Astrocyte (in vitro differentiated cells and primary cell): ENCODE measurements around the gene USP6NL.

Experiments used
- CTCF ChIP-seq: IDR thresholded peaks from 2 replicates; pipeline ENCODE4 v1.5.1; 2011; ENCODE audit warnings: low read depth, mild to moderate bottlenecking, inconsistent platforms, low read length, moderate library complexity; ENCODE audit not compliant: insufficient read depth
- EZH2 ChIP-seq: IDR thresholded peaks from 2 replicates; pipeline ENCODE4 v1.6.1; 2012; ENCODE audit warnings: mild to moderate bottlenecking, low read length, inconsistent platforms; ENCODE audit not compliant: insufficient read depth

GRCh38 chr10:11511321-11511720 lies 100.1 kb downstream of the USP6NL start:
- TF ChIP-seq CTCF (no peak), EZH2 (no peak)
